Activated CD4-positive, alpha-beta memory T cell treated with anti-CD3 and anti-CD28 coated beads, Interleukin-2, amount 10 ng/mL, durations not matched to agents 7 days and 5 days (primary cell): ENCODE data around the gene SYNJ2. TPM values are rescaled to one million over a fixed set of nuclear protein-coding genes. Genes with fewer than 3 reads are reported as not detected.

Experiments used
- CTCF ChIA-PET: fragments of 350-600 bp; sonication (Branson Sonifier 250); formaldehyde crosslinking; loops from one replicate; lab custom pipeline; 2021; ENCODE audit warnings: antibody characterized with exemption, inconsistent platforms; lab: Charles Lee
- POLR2A ChIA-PET: fragments of 350-600 bp; sonication (Branson Sonifier 250); formaldehyde crosslinking; loops from one replicate; lab custom pipeline; 2021; ENCODE audit warnings: antibody characterized with exemption; lab: Charles Lee
- DNase-seq: peaks from one replicate; pipeline ENCODE4 v3.0.0-alpha.2; 2020
- H3K27ac Mint-ChIP-seq: one replicate; pipeline ENCODE4 v1.8.0; 2021; ENCODE audit warnings: mild to moderate bottlenecking, mixed read lengths
- H3K27me3 Mint-ChIP-seq: one replicate; pipeline ENCODE4 v1.8.0; 2021; ENCODE audit warnings: mixed read lengths
- H3K36me3 Mint-ChIP-seq: one replicate; pipeline ENCODE4 v1.8.0; 2021; ENCODE audit warnings: low read depth, mixed read lengths
- H3K4me1 Mint-ChIP-seq: one replicate; pipeline ENCODE4 v1.8.0; 2021; ENCODE audit warnings: mixed read lengths
- H3K4me3 Mint-ChIP-seq: one replicate; pipeline ENCODE4 v1.8.0; 2021; ENCODE audit warnings: mild to moderate bottlenecking, mixed read lengths
- H3K9me3 Mint-ChIP-seq: one replicate; pipeline ENCODE4 v1.8.0; 2021; ENCODE audit warnings: mixed read lengths
- total RNA-seq, 2 experiments: library from RNA; stranded (reverse); gene quantifications; one replicate each; pipeline ENCODE4 v1.2.3, GENCODE V29; 2021

Gene SYNJ2
- total RNA-seq, 2 experiments from 2014 or later, result 36.8 to 39.1 TPM

DNA sequence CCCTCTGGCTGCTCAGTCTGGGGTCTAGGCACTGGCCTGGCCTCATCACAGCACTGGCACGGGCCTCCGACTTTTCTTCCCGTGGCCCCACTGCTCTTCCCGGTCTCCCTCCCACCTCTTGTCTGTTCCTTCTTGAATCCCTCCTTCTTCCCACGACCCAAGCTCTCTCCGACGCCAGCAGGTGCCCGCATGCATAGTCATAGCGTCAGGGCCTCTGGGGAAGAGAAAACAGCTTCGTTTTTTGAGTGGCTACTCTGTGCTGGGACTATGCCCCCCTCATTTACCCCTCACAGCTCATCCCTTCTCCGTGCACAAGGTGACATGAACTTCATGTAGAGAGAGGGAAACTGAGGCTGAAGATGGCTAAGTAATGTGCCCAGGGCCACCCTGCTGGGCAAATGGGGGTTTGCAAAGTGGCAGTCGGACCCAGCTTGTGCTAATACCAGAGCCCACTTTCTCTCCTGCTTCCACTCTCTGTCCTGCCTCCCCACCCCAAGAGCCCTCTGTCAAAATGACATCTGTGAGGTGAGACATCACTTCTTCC is 59.2 kb downstream of the SYNJ2 start:
- no peaks in the 10 kb centered on the region for H3K9me3 Mint-ChIP-seq

DNA sequence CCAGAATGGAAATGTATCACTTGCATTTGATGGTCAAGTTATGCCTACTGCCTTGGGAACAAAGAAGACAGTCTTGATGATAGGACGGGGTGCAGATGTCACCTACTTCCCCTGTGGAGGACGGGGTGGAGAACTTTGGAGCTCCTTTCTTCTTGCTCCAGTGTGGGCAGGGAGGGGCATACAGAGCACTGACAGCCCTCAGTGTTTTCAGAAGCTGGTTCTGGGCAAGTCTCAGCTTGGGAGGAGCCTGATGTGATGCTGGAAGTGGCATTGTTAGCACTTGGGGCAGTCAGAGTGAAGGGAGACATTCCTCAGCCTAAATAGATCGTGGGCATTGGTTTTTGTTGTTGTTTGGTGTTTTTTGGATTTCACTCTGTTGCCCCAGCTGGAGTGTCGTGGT is 59.7 kb downstream of the SYNJ2 start:
- Mint-ChIP-seq H3K4me1 (peaks cover 46% of the 10 kb centered on the region), H3K4me3 (no peak overlapping the region)

More for the DNA sequence above, 59.2 kb downstream of the SYNJ2 start:
- Mint-ChIP-seq H3K4me1 (peaks cover 42% of the 10 kb centered on the region), H3K36me3 (peaks cover 49% of the 10 kb centered on the region), H3K27me3 (no peaks in the 10 kb centered on the region), H3K4me3 (no peak overlapping the region), H3K27ac (peak overlapping the region; percentile 60)
- CTCF ChIA-PET, result interaction anchor here (1.0 to 3.0 kb wide), 3 partner anchors 10 to 34 kb away, joined by 3 to 12 read pairs (median 4); no protein-coding TSS in a partner anchor
- no peak for DNase-seq
- POLR2A ChIA-PET, result interaction anchor here (0.6 to 1.6 kb wide), 5 partner anchors 8 to 56 kb away, joined by 3 to 9 read pairs (median 4); no protein-coding TSS in a partner anchor

DNA sequence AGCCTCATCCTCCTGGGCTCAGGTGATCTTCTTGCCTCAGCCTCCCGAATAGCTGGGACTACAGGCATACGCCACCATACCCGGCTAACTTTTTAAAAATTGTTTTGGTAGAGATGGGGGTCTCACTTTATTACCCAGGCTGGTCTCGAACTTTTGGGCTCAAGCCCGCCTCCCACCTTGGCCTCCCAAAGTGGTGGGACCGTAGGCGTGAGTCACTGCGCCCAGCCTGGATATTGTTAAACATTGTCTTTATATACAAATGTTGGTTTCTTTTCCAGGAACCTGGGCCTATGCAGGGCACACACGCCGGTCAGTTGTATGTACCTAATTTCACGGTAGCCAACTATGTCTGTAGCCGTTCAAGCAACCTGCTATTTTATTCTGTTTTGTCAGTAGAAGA is 60.1 kb downstream of the SYNJ2 start:
- H3K4me1 Mint-ChIP-seq, result peaks cover 50% of the 10 kb centered on the region
- peaks cover 50% of the 10 kb centered on the region for H3K36me3 Mint-ChIP-seq
- DNase-seq, result no peak
- H3K4me3 Mint-ChIP-seq, result no peak overlapping the region
- H3K27ac Mint-ChIP-seq, result no peak overlapping the region
- no peaks in the 10 kb centered on the region for H3K27me3 Mint-ChIP-seq
- H3K9me3 Mint-ChIP-seq, result no peaks in the 10 kb centered on the region
- POLR2A ChIA-PET, result interaction anchor here (1.2 to 1.6 kb wide), 4 partner anchors 7 to 57 kb away, joined by 3 to 9 read pairs (median 4); no protein-coding TSS in a partner anchor
- CTCF ChIA-PET, result interaction anchor here (1.0 to 3.6 kb wide), 4 partner anchors 10 to 33 kb away, joined by 3 to 15 read pairs (median 8); no protein-coding TSS in a partner anchor

More for the DNA sequence above, 59.7 kb downstream of the SYNJ2 start:
- Mint-ChIP-seq H3K27ac (peak overlapping the region; percentile 60), H3K27me3 (no peaks in the 10 kb centered on the region), H3K36me3 (peaks cover 48% of the 10 kb centered on the region), H3K9me3 (no peaks in the 10 kb centered on the region)
- ChIA-PET CTCF (interaction anchor here (1.0 to 3.0 kb wide), 3 partner anchors 10 to 33 kb away, joined by 3 to 12 read pairs (median 4); no protein-coding TSS in a partner anchor), POLR2A (interaction anchor here (1.2 to 1.6 kb wide), 4 partner anchors 8 to 57 kb away, joined by 3 to 9 read pairs (median 4); no protein-coding TSS in a partner anchor)
- DNase-seq, result no peak

DNA sequence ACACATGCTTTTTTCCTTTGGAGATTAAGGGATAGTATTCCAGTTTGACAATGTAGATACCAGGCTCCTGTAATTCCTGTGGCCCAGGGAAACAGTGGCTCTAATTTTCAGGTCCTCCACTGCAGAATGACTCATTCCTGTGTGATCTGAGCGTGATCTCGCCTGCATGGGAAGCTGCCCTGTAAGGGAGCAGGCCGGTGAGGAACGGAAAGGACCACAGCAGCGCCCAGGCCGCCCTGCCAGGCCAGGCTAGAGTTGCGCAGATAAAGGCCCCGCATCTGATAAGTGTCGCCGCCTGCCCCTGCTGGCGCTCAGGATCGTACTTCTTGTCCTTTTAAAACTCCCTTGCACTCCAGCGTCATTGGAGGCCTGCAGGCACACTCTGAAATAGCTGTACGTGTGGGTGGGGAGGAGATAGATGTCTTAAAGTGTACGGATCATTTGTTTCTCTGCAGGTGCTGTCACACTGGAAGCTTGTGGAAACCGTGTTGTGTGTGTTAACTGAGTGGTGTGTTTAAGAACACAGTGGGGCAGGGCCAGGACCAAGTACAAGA is 60.7 kb downstream of the SYNJ2 start:
- Mint-ChIP-seq H3K27me3 (no peaks in the 10 kb centered on the region), H3K9me3 (no peaks in the 10 kb centered on the region), H3K36me3 (peaks cover 55% of the 10 kb centered on the region), H3K4me3 (no peak overlapping the region), H3K4me1 (peaks cover 55% of the 10 kb centered on the region), H3K27ac (no peak overlapping the region)
- ChIA-PET POLR2A (interaction anchor here (1.2 kb wide), 1 partner anchor 58 kb away, joined by 3 read pairs; no protein-coding TSS in a partner anchor), CTCF (interaction anchor here (3.6 kb wide), 1 partner anchor 16 kb away, joined by 15 read pairs; no protein-coding TSS in a partner anchor)
- DNase-seq, result no peak

DNA sequence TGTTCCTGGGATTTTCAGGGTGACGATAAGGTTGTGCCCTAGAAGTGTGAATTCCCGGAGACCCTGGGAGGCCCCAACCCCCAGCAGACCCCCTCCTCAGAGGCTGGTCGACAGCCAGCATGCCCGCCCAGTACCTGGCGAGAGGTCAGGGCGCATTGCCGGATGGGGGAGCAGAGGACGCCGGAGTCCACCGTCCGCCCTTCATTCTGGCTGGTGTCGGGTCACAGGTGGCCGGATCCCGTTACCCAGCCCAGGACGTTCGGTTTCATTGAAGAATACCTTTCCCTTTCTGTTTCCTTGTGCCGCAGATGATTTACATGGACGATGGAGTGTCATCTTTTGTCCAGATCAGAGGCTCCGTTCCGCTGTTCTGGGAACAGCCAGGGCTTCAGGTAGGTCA is 61.3 kb downstream of the SYNJ2 start:
- no peak overlapping the region for H3K27ac Mint-ChIP-seq
- H3K27me3 Mint-ChIP-seq, result no peaks in the 10 kb centered on the region
- H3K9me3 Mint-ChIP-seq, result no peaks in the 10 kb centered on the region
- DNase-seq, result no peak
- POLR2A ChIA-PET, result no interaction called here
- no peak overlapping the region for H3K4me3 Mint-ChIP-seq
- peaks cover 55% of the 10 kb centered on the region for H3K36me3 Mint-ChIP-seq
- CTCF ChIA-PET, result interaction anchor here (3.6 kb wide), 1 partner anchor 17 kb away, joined by 15 read pairs; no protein-coding TSS in a partner anchor
- peaks cover 56% of the 10 kb centered on the region for H3K4me1 Mint-ChIP-seq

DNA sequence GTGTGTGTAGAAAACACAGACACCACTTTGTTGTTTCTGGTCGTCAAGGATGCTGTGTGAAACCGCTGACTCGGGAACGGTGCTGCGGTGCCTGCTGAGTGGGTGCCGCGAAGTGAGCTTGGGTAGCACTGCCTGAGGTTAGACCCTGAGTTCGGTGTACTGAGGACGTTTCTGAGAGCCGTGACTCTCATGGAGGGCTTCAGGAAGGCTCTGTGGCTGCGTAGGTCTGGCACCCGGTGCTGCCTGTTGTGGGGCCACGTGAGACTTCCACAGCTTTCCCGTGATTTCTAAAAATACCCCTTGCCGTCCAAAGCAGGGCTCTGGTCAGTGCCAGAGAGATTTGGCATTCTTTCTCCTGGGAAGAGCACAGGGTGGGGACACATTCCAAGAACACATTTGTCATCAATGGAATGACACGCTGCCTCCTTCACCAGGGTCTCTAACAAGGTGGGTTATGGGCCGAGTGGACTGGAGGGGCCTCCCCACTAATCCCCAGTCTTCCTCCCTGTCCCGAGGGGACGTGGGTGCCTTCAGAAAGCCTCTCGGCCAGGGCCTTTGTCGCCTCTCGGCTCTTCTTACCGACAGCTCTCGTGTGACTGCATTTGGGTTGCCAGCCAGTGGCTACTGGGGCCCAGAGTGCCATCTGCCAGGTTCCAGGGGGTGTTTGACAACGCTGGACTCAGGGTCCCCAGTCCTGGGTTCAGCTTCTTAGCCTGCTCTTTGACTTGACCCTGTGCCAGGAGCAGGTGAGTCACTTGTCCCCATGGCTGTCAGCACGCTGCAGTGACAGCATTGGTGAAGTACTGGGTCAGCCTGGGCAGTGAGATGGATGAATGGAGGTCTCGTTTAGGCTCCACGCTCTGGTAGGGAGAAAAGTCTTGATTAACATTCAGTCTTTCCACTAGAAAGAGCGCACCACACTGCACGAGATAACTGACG is 62.2 kb downstream of the SYNJ2 start:
- no peak overlapping the region for H3K4me3 Mint-ChIP-seq
- H3K27ac Mint-ChIP-seq, result no peak overlapping the region
- no peaks in the 10 kb centered on the region for H3K27me3 Mint-ChIP-seq
- H3K36me3 Mint-ChIP-seq, result peaks cover 58% of the 10 kb centered on the region
- H3K9me3 Mint-ChIP-seq, result no peaks in the 10 kb centered on the region
- no peak for DNase-seq
- peaks cover 54% of the 10 kb centered on the region for H3K4me1 Mint-ChIP-seq
- CTCF ChIA-PET, result interaction anchor here (3.6 kb wide), 1 partner anchor 18 kb away, joined by 15 read pairs; no protein-coding TSS in a partner anchor
- POLR2A ChIA-PET, result no interaction called here

DNA sequence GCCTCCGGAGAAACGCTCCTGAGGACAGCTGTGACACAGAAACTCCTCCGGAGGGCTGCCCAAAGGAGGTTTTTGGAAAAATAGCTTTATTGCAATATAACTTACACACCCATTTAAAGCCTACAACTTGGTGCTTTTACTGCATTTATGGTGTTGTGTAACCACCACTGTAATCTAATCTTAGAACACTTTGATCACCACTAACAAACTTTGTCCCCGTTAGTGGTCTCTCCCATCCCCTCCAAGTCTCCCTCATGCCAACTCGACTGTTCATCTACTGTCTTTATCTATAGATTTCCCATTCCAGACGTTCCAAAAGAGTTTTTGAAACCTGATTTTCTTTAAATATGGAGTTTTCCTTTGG is 62.8 kb downstream of the SYNJ2 start:
- H3K36me3 Mint-ChIP-seq, result peaks cover 57% of the 10 kb centered on the region

DNA sequence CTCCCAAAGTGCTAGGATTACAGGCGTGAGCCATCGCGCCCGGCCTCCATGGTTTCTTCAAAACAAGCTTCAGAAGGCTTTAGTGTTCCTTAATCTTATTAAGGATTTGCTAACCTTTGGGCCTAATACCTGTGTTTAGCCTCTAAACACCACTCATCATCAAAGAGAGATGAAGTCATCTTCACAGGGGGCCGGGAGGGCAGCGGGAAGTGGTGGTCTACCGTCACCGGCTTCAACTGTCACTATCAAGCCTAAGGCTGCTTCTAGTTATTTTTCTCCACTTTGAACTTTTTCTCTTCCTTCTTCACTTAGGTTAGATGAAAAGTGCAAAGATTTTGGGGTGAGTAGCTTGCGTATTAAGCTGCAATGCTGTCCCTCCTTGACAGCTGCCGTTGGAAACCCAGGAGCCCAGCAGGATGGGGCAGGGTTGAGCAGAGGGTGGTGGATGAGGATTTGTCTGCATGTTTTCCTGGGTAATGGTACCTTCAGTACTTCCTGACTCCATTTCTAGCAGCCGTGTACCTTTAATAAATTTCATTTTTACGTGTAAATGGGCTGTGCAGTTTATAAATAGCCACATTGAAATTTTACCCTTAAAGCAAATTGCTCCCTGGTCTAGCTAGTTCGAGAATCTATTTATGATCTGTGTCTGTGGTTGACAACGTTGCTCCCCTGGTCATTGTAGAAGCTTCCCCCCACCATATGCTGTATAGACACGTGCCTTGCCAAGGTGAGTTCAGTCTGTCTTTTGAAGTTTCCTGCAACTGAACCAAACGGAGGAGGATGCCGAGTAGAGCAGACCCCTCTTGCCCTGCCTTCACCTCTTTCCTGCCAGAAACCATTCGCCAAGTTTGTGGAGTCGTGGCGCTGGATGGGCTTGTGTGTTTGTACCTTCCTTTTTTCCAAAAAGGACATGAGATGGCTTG is 64.8 kb downstream of the SYNJ2 start:
- H3K9me3 Mint-ChIP-seq, result no peaks in the 10 kb centered on the region
- H3K27me3 Mint-ChIP-seq, result no peaks in the 10 kb centered on the region
- peaks cover 52% of the 10 kb centered on the region for H3K36me3 Mint-ChIP-seq
- ChIA-PET POLR2A (interaction anchor here (0.8 to 2.7 kb wide), 7 partner anchors 9 to 284 kb away, joined by 3 to 8 read pairs (median 4); no protein-coding TSS in a partner anchor), CTCF (interaction anchor here (1.0 to 3.9 kb wide), 4 partner anchors 15 to 26 kb away, joined by 3 to 23 read pairs (median 4); no protein-coding TSS in a partner anchor)
- H3K4me3 Mint-ChIP-seq, result no peak overlapping the region
- DNase-seq, result no peak
- peak overlapping the region; percentile 25 for H3K27ac Mint-ChIP-seq
- H3K4me1 Mint-ChIP-seq, result peaks cover 28% of the 10 kb centered on the region

More for the DNA sequence above, 62.8 kb downstream of the SYNJ2 start:
- peaks cover 48% of the 10 kb centered on the region for H3K4me1 Mint-ChIP-seq
- ChIA-PET POLR2A (no interaction called here), CTCF (interaction anchor here (0.7 to 3.6 kb wide), 2 partner anchors 18 to 692 kb away, joined by 3 to 15 read pairs; no protein-coding TSS in a partner anchor)
- no peak overlapping the region for H3K27ac Mint-ChIP-seq
- no peak for DNase-seq
- H3K4me3 Mint-ChIP-seq, result no peak overlapping the region
- H3K27me3 Mint-ChIP-seq, result no peaks in the 10 kb centered on the region
- H3K9me3 Mint-ChIP-seq, result no peaks in the 10 kb centered on the region

DNA sequence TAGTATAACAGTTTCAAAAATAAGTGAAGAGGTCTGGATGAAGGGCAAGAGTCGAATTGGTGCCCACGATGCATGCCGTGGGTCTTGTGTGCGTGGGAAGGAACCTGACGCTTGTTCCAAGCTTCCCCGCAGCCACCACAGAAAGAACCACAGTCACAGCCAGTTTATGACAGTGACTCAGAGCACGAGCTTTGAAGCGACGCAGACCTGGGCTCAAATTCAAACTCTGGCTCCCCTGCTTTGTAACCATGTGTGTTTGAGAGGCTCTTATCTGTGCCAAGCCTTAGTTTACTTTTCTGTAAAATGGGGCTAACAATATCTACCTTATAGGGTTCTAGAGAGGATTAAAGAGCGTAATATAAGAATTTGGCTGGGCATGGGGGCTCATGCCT is 65.5 kb downstream of the SYNJ2 start:
- H3K4me1 Mint-ChIP-seq, result peaks cover 23% of the 10 kb centered on the region
- peaks cover 51% of the 10 kb centered on the region for H3K36me3 Mint-ChIP-seq
- CTCF ChIA-PET, result interaction anchor here (1.0 to 3.9 kb wide), 4 partner anchors 16 to 25 kb away, joined by 3 to 23 read pairs (median 4); no protein-coding TSS in a partner anchor
- DNase-seq, result peak; percentile 63
- H3K27ac Mint-ChIP-seq, result peak overlapping the region; percentile 49
- no peaks in the 10 kb centered on the region for H3K9me3 Mint-ChIP-seq
- H3K27me3 Mint-ChIP-seq, result no peaks in the 10 kb centered on the region
- no peak overlapping the region for H3K4me3 Mint-ChIP-seq
- POLR2A ChIA-PET, result interaction anchor here (0.8 to 2.7 kb wide), 9 partner anchors 8 to 284 kb away, joined by 3 to 8 read pairs (median 3); no protein-coding TSS in a partner anchor

DNA sequence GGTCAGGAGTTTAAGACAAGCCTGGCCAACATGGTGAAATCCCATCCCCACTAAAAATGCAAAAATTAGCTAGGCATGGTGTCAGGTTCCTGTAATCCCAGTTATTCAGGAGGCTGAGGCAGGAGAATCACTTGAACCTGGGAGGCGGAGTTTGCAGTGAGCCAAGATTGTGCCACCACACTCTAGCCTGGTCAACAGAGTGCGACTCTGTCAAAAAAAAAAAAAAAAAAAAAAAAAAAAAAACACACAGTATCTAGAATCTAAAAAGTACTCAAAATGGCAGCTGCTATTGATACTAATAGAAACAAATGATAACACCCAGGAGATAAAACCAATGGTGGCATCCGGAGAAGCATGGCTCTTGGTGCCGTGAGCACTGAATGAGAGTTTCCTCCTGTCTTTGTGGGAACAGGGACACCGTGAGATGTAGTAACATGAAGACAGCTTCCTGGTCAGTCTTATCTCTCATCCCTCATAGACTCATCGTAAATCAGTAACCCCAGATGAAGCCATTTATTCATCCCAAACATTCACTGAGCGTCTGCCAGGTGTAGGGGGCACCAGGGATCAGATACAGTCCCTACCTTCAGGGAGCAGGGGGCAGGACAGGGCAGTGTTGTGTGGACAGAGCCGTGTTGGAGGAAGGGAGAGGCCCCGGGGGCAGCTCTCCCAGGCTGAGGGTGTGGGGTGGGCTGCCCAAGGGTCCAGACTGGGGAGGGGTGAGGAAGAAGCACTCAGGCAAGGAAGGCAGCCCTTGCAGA is 66.1 kb downstream of the SYNJ2 start:
- ChIA-PET CTCF (interaction anchor here (0.6 to 3.9 kb wide), 7 partner anchors 10 to 223 kb away, joined by 3 to 23 read pairs (median 6); no protein-coding TSS in a partner anchor), POLR2A (interaction anchor here (0.8 to 2.7 kb wide), 5 partner anchors 10 to 65 kb away, joined by 3 to 8 read pairs (median 4); no protein-coding TSS in a partner anchor)
- Mint-ChIP-seq H3K36me3 (peaks cover 58% of the 10 kb centered on the region), H3K9me3 (no peaks in the 10 kb centered on the region), H3K27ac (no peak overlapping the region), H3K27me3 (no peaks in the 10 kb centered on the region), H3K4me1 (peaks cover 21% of the 10 kb centered on the region), H3K4me3 (no peak overlapping the region)
- DNase-seq, result no peak
